ENCODE results near the gene EGLN2.
"Not testable (repeated sequence)": the region's sequence is repeated elsewhere in the genome, so short reads cannot be mapped to it uniquely, and the experiment has no call there.

DNA sequence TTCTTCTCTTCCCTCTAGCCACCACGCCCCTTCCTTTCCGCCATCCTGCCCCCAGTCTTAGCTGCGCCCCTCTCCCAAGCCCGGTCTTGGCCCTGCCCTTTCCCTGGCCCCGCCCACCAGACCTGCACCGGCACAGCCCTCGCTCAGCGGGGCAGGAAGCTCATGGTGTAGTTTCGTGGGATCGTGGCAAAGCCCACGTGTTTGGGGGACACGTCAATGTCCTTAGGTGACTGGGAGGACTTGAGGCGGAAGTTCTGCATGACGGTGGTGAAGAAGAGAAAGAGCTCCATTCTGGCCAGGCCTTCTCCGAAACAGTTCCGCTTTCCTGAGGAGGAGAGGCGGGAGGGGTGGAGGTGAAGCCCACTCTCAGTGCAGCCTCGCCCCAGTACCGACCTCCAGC lies 44.7 kb downstream of the EGLN2 start:
- TF ChIP-seq, protein P1, sequence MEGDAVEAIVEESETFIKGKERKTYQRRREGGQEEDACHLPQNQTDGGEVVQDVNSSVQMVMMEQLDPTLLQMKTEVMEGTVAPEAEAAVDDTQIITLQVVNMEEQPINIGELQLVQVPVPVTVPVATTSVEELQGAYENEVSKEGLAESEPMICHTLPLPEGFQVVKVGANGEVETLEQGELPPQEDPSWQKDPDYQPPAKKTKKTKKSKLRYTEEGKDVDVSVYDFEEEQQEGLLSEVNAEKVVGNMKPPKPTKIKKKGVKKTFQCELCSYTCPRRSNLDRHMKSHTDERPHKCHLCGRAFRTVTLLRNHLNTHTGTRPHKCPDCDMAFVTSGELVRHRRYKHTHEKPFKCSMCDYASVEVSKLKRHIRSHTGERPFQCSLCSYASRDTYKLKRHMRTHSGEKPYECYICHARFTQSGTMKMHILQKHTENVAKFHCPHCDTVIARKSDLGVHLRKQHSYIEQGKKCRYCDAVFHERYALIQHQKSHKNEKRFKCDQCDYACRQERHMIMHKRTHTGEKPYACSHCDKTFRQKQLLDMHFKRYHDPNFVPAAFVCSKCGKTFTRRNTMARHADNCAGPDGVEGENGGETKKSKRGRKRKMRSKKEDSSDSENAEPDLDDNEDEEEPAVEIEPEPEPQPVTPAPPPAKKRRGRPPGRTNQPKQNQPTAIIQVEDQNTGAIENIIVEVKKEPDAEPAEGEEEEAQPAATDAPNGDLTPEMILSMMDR (IDR thresholded peaks at IDR 0.05): not testable (repeated sequence)
- not testable (repeated sequence) for TF ChIP-seq EZH2 (IDR thresholded peaks at IDR 0.05)

Measured in neural progenitor cell (in vitro differentiated cells).